Measurements from ENCODE around the gene NTN5.

DNA sequence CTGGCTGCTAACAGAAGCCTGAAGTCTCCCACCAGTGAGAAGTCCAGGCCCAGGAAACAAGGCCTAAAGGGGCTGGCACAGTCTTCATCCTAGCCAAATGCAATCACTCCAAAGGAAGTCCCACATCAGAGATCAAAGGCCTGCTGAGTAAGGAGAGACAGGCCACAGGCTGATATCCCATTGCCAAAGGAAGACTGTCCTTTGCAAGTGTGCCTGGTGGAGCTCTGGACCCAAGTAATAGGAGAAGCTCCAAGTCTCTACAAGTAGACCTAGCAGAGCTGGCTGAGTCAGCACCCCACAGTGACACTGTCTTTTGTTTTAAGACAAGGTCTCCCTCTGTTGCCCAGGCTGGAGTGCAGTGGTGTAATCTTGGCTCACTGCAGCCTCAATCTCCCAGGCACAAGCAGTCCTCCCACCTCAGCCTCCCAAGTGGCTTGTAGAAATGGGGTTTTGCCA is 40.1 kb downstream of the NTN5 start:
- TF ChIP-seq POLR2AphosphoS5 (IDR thresholded peaks at IDR 0.05; ENCODE audit: low read depth, low read length) (no peak), POLR2A (IDR thresholded peaks at IDR 0.05; ENCODE audit: low read depth, low read length) (no peak)

All from GM12891 (cell line).